GM23338 (cell line): Measurements from ENCODE around the gene ZNF512. TPM values are rescaled to one million over a fixed set of nuclear protein-coding genes. Genes with fewer than 3 reads are reported as not detected.

ENCODE experiments used
- ATAC-seq: fragments of 200-7000 bp; cut with Tn5 transposase; 3 replicates; pipeline ENCODE4 v1.9.1; 2020
- DNase-seq: peaks from one replicate; pipeline ENCODE4 v3.0.0-alpha.2; 2015; ENCODE audit warnings: low spot score
- H2AFZ ChIP-seq: fragments of 200-600 bp; sonication (generic); 2 replicates; pipeline ENCODE4 v1.8.0; 2016; ENCODE audit warnings: antibody characterized with exemption, mild to moderate bottlenecking, moderate library complexity
- H3F3A ChIP-seq: fragments of 200-600 bp; sonication (generic); replicated peaks from 2 replicates; pipeline ENCODE4 v1.8.0; 2017; ENCODE audit warnings: antibody characterized with exemption, mixed run types, low read depth
- H3K27ac ChIP-seq: fragments of 200-600 bp; sonication (generic); 2 replicates; pipeline ENCODE4 v1.6.1; 2016; ENCODE audit warnings: low read depth
- H3K27me3 ChIP-seq: fragments of 200-600 bp; sonication (generic); 2 replicates; pipeline ENCODE4 v1.8.0; 2016; ENCODE audit warnings: mild to moderate bottlenecking, mixed run types, moderate library complexity; ENCODE audit not compliant: insufficient read depth
- H3K36me3 ChIP-seq: fragments of 200-600 bp; sonication (generic); 2 replicates; pipeline ENCODE4 v1.8.0; 2016; ENCODE audit warnings: mild to moderate bottlenecking; ENCODE audit not compliant: insufficient read depth
- H3K4me1 ChIP-seq: fragments of 200-600 bp; sonication (generic); 2 replicates; pipeline ENCODE4 v1.8.0; 2016; ENCODE audit warnings: mild to moderate bottlenecking, moderate library complexity; ENCODE audit not compliant: insufficient read depth
- H3K4me2 ChIP-seq: fragments of 200-600 bp; sonication (generic); 2 replicates; pipeline ENCODE4 v1.7.1; 2017; ENCODE audit warnings: mixed run types
- H3K4me3 ChIP-seq: fragments of 200-600 bp; sonication (generic); 2 replicates; pipeline ENCODE4 v1.6.1; 2016; ENCODE audit warnings: mixed run types
- H3K79me2 ChIP-seq: fragments of 200-600 bp; sonication (generic); replicated peaks from 2 replicates; pipeline ENCODE4 v1.8.0; 2017; ENCODE audit warnings: mild to moderate bottlenecking; ENCODE audit not compliant: insufficient read depth
- H3K9me2 ChIP-seq: fragments of 200-600 bp; sonication (generic); 2 replicates; pipeline ENCODE4 v1.8.0; 2017; ENCODE audit not compliant: insufficient read depth
- H4K20me1 ChIP-seq: fragments of 200-600 bp; sonication (generic); replicated peaks from 2 replicates; pipeline ENCODE4 v1.8.0; 2017; ENCODE audit warnings: mild to moderate bottlenecking; ENCODE audit not compliant: insufficient read depth
- H3K27ac Mint-ChIP-seq: 2 replicates; pipeline ENCODE4 v1.8.0; 2020; ENCODE audit warnings: inconsistent platforms, mild to moderate bottlenecking, moderate library complexity, mixed read lengths
- H3K27me3 Mint-ChIP-seq: 3 replicates; pipeline ENCODE4 v1.8.0; 2022; ENCODE audit warnings: low read depth, mild to moderate bottlenecking, moderate library complexity, mixed read lengths, inconsistent platforms; ENCODE audit not compliant: insufficient read depth, poor library complexity
- H3K36me3 Mint-ChIP-seq: 3 replicates; pipeline ENCODE4 v1.8.0; 2021; ENCODE audit warnings: low read depth, mild to moderate bottlenecking, inconsistent platforms, moderate library complexity, mixed read lengths
- H3K4me1 Mint-ChIP-seq: 3 replicates; pipeline ENCODE4 v1.8.0; 2020; ENCODE audit warnings: mild to moderate bottlenecking, inconsistent platforms, mixed read lengths
- H3K4me3 Mint-ChIP-seq: 3 replicates; pipeline ENCODE4 v1.8.0; 2021; ENCODE audit warnings: moderate library complexity, mild to moderate bottlenecking, inconsistent platforms, mixed read lengths
- H3K9me3 Mint-ChIP-seq: 3 replicates; pipeline ENCODE4 v1.8.0; 2020; ENCODE audit warnings: moderate library complexity, mild to moderate bottlenecking, inconsistent platforms, mixed read lengths
- CREB1 ChIP-seq: fragments of 250-450 bp; sonication (Bioruptor Pico); IDR thresholded peaks from 2 replicates; pipeline ENCODE4 v1.5.0; 2020; ENCODE audit warnings: low read depth, mild to moderate bottlenecking, moderate library complexity
- JUNB ChIP-seq: IDR thresholded peaks from one replicate; pipeline ENCODE4 v1.6.1; 2016; ENCODE audit warnings: antibody characterized with exemption; ENCODE audit not compliant: unreplicated experiment
- POLR2AphosphoS5 ChIP-seq: IDR thresholded peaks from 2 replicates; pipeline ENCODE4 v1.6.1; 2016; ENCODE audit warnings: antibody characterized with exemption, low read depth
- REST ChIP-seq: IDR thresholded peaks from one replicate; pipeline ENCODE4 v1.6.1; 2018; ENCODE audit warnings: antibody characterized with exemption; ENCODE audit not compliant: unreplicated experiment
- ZNF114 ChIP-seq: fragments of 250-450 bp; sonication (Bioruptor Pico); IDR thresholded peaks from 2 replicates; pipeline ENCODE4 v1.5.0; 2020; ENCODE audit warnings: mild to moderate bottlenecking, moderate library complexity
- polyA plus RNA-seq: library from polyadenylated mRNA; unstranded; fragments of >200 nt; fragmentation: Nextera tagmentation; extraction: Ambion mirVana; gene quantifications from 2 replicates; pipeline ENCODE4 v1.2.1, GENCODE V29; 2016
- total RNA-seq: library from RNA; depleted of rRNA; stranded (reverse); fragments of >200 nt; shearing (Covaris generic); gene quantifications from 2 replicates; pipeline ENCODE4 v1.2.3, GENCODE V29; 2014
- TF ChIP-seq, protein P1 (sequence below): IDR thresholded peaks from 2 replicates; pipeline ENCODE4 v1.6.1; 2016; ENCODE audit warnings: antibody characterized with exemption
- TF ChIP-seq, protein P2 (sequence below): fragments of 250-450 bp; sonication (Bioruptor Pico); IDR thresholded peaks from 2 replicates; pipeline ENCODE4 v1.5.0; 2020; ENCODE audit warnings: mild to moderate bottlenecking, moderate library complexity

The ZNF512 gene
- total and polyA plus RNA-seq, 2 experiments from 2014 or later = 26.0 to 38.4 TPM

GRCh38 chr2:27663285-27664153 lies 80.7 kb downstream of the ZNF512 start, which contains the start of the genes SLC4A1AP and SUPT7L:
SLC4A1AP (plus strand) TSS chr2:27663889; CDS start chr2:27663915, 26 bp downstream.
SUPT7L (minus strand) TSS chr2:27663614; CDS start chr2:27662192, 1,422 bp downstream.
- DNase-seq (peak; percentile 91), ATAC-seq (peak; percentile 91)
- H3K36me3 ChIP-seq = peaks cover 6% of the 10 kb centered on the region; the same call in 1 of the 2 replicates
- Mint-ChIP-seq H3K27me3 (peaks cover 7% of the 10 kb centered on the region), H3K27ac (peak within 1 kb of the TSS; percentile 99), H3K4me3 (peak within 1 kb of the TSS; percentile 98), H3K9me3 (no peaks in the 10 kb centered on the region; the same call in 2 of the 3 replicates), H3K36me3 (peaks cover 45% of the 10 kb centered on the region), H3K4me1 (peaks cover 8% of the 10 kb centered on the region; the same call in 1 of the 3 replicates)
- H3F3A ChIP-seq = no peaks in the 10 kb centered on the region
- no peaks in the 10 kb centered on the region for H3K9me2 ChIP-seq
- peaks cover 14% of the 10 kb centered on the region for H3K4me1 ChIP-seq
- H3K4me3 ChIP-seq = peak within 1 kb of the TSS; percentile 83
- peak within 1 kb of the TSS; percentile 95 for H3K27ac ChIP-seq
- H4K20me1 ChIP-seq = no peaks in the 10 kb centered on the region
- TF ChIP-seq, protein P1, sequence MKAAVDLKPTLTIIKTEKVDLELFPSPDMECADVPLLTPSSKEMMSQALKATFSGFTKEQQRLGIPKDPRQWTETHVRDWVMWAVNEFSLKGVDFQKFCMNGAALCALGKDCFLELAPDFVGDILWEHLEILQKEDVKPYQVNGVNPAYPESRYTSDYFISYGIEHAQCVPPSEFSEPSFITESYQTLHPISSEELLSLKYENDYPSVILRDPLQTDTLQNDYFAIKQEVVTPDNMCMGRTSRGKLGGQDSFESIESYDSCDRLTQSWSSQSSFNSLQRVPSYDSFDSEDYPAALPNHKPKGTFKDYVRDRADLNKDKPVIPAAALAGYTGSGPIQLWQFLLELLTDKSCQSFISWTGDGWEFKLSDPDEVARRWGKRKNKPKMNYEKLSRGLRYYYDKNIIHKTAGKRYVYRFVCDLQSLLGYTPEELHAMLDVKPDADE = peak; percentile 27; the same call in 1 of the 2 replicates
- TF ChIP-seq JUNB (no peak), ZNF114 (CRISPR knock-in tag) (peak; percentile 89; the same call in 1 of the 2 replicates), REST (no peak), POLR2AphosphoS5 (peak; percentile 67), CREB1 (CRISPR knock-in tag) (peak; percentile 68; the same call in 1 of the 2 replicates)
- TF ChIP-seq, protein P2, sequence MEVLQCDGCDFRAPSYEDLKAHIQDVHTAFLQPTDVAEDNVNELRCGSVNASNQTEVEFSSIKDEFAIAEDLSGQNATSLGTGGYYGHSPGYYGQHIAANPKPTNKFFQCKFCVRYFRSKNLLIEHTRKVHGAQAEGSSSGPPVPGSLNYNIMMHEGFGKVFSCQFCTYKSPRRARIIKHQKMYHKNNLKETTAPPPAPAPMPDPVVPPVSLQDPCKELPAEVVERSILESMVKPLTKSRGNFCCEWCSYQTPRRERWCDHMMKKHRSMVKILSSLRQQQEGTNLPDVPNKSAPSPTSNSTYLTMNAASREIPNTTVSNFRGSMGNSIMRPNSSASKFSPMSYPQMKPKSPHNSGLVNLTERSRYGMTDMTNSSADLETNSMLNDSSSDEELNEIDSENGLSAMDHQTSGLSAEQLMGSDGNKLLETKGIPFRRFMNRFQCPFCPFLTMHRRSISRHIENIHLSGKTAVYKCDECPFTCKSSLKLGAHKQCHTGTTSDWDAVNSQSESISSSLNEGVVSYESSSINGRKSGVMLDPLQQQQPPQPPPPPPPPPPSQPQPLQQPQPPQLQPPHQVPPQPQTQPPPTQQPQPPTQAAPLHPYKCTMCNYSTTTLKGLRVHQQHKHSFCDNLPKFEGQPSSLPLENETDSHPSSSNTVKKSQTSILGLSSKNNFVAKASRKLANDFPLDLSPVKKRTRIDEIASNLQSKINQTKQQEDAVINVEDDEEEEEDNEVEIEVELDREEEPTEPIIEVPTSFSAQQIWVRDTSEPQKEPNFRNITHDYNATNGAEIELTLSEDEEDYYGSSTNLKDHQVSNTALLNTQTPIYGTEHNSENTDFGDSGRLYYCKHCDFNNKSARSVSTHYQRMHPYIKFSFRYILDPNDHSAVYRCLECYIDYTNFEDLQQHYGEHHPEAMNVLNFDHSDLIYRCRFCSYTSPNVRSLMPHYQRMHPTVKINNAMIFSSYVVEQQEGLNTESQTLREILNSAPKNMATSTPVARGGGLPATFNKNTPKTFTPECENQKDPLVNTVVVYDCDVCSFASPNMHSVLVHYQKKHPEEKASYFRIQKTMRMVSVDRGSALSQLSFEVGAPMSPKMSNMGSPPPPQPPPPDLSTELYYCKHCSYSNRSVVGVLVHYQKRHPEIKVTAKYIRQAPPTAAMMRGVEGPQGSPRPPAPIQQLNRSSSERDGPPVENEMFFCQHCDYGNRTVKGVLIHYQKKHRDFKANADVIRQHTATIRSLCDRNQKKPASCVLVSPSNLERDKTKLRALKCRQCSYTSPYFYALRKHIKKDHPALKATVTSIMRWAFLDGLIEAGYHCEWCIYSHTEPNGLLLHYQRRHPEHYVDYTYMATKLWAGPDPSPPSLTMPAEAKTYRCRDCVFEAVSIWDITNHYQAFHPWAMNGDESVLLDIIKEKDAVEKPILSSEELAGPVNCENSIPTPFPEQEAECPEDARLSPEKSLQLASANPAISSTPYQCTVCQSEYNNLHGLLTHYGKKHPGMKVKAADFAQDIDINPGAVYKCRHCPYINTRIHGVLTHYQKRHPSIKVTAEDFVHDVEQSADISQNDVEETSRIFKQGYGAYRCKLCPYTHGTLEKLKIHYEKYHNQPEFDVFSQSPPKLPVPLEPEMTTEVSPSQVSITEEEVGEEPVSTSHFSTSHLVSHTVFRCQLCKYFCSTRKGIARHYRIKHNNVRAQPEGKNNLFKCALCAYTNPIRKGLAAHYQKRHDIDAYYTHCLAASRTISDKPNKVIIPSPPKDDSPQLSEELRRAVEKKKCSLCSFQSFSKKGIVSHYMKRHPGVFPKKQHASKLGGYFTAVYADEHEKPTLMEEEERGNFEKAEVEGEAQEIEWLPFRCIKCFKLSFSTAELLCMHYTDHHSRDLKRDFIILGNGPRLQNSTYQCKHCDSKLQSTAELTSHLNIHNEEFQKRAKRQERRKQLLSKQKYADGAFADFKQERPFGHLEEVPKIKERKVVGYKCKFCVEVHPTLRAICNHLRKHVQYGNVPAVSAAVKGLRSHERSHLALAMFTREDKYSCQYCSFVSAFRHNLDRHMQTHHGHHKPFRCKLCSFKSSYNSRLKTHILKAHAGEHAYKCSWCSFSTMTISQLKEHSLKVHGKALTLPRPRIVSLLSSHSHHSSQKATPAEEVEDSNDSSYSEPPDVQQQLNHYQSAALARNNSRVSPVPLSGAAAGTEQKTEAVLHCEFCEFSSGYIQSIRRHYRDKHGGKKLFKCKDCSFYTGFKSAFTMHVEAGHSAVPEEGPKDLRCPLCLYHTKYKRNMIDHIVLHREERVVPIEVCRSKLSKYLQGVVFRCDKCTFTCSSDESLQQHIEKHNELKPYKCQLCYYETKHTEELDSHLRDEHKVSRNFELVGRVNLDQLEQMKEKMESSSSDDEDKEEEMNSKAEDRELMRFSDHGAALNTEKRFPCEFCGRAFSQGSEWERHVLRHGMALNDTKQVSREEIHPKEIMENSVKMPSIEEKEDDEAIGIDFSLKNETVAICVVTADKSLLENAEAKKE (CRISPR knock-in tag) = no peak
- H2AFZ ChIP-seq = peak within 1 kb of the TSS; percentile 100
- no peaks in the 10 kb centered on the region for H3K27me3 ChIP-seq
- peak within 1 kb of the TSS; percentile 98 for H3K4me2 ChIP-seq
- H3K79me2 ChIP-seq = peaks cover 27% of the 10 kb centered on the region
